Psoas muscle (tissue), 8 donors: ENCODE measurements around the gene CFAP46. TPM values are rescaled to one million over a fixed set of nuclear protein-coding genes. Genes with fewer than 3 reads are reported as not detected.
A peak's percentile ranks its signal among the peaks of the same experiment; 100 is the strongest.

ENCODE experiments used
- ATAC-seq, 4 donors: fragments of 200-7000 bp; cut with Tn5 transposase; one replicate each; pipeline ENCODE4 v1.9.1; 2020; ENCODE audit warnings: moderate library complexity in 3 of 4, mild to moderate bottlenecking in 2 of 4
- DNase-seq, 2 donors: peaks; one replicate each; pipeline ENCODE4 v3.0.0-alpha.2; 2020
- H3K27ac ChIP-seq: fragments of 200-600 bp; one replicate; pipeline ENCODE4 v1.8.0; 2022
- H3K27me3 ChIP-seq, 3 donors: fragments of 200-600 bp in 1 of 3; one replicate each; pipeline versions ENCODE4 v1.6.1 to v1.8.0; 2013 to 2022; ENCODE audit warnings: low read length in 2 of 3, mild to moderate bottlenecking in 2 of 3, moderate library complexity in 1 of 3; ENCODE audit not compliant: insufficient read depth in 3 of 3
- H3K36me3 ChIP-seq, 2 donors: fragments of 200-600 bp in 1 of 2; one replicate each; pipeline versions ENCODE4 v1.6.1 to v1.8.0; 2013 to 2022; ENCODE audit warnings: low read depth in 1 of 2, mild to moderate bottlenecking in 1 of 2, moderate library complexity in 1 of 2; ENCODE audit not compliant: insufficient read depth in 1 of 2
- H3K4me1 ChIP-seq: fragments of 200-600 bp; one replicate; pipeline ENCODE4 v1.8.0; 2022
- H3K4me3 ChIP-seq: fragments of 200-600 bp; one replicate; pipeline ENCODE4 v1.8.0; 2022; ENCODE audit warnings: mild to moderate bottlenecking
- H3K9me3 ChIP-seq: fragments of 200-600 bp; one replicate; pipeline ENCODE4 v1.8.0; 2022
- WGBS, 3 donors: extraction: QIAGEN DNeasy Blood & Tissue Kit; methylation state at CpG; one replicate each; pipeline versions ENCODE4 v1.1.6 to v1.1.7; 2013; 5-methylcytosine and 5-hydroxymethylcytosine counted together
- intact Hi-C, 2 donors: fragments of 100-400 bp; cut with DNase I; formaldehyde crosslinking; loops; one replicate each; pipeline versions ENCODE4 v1.11.0 to v1.14.2; 2022
- polyA plus RNA-seq, 3 donors: library from polyadenylated mRNA; stranded (reverse); fragments of 200-250 nt; gene quantifications; one replicate each; pipeline ENCODE4 v1.2.3, GENCODE V29; 2013
- total RNA-seq, 4 donors: library from RNA; stranded (reverse); fragmentation: NEBNext Ultra II Directional in 2 of 4; extraction: Animal tissue kit (Norgen Biotek cat#: 25700) in 2 of 4; gene quantifications; one replicate each; pipeline versions ENCODE4 v1.2.1 to v1.2.4, GENCODE V29; 2021 to 2023
- TF ChIP-seq, protein P1 (sequence below): fragments of 200-600 bp; IDR thresholded peaks from one replicate; pipeline ENCODE4 v1.8.0; 2022; ENCODE audit warnings: antibody characterized with exemption
- donor health status: healthy with polysubstance abuse.
- donor health status: DM: no; HTN: no; CAD: no; lungs with moderate emphysema.
- donor health status: Bipolar disorder and iron deficiency.
- donor health status: healthy.
- donor health status: DM: yes; HTN: yes; CAD: no.
- donor health status: DM: no; HTN: no; CAD: no.
- donor health status: DM: no; HTN: no; CAD: no.
- donor health status: DM: yes; HTN: yes; CAD: no.

Gene CFAP46
- total and polyA plus RNA-seq, 7 donors = 3.9 to 25.4 (median 13.8) TPM

- Histone ChIP-seq H3K4me1 (peaks cover 9% of the 10 kb centered on the region), H3K9me3 (no peaks in the 10 kb centered on the region), H3K4me3 (no peak overlapping the region), H3K27ac (no peak overlapping the region), H3K27me3 (peaks cover 0 to 87% (median 38%) of the 10 kb centered on the region in 3 donors), H3K36me3 (peaks cover 0 to 3% of the 10 kb centered on the region in 2 donors)
- intact Hi-C loops = loop anchor here in 1 of 2 donors (10.0 kb wide), 1 partner anchor 134 kb away; no protein-coding TSS in a partner anchor
- TF ChIP-seq, protein P1, sequence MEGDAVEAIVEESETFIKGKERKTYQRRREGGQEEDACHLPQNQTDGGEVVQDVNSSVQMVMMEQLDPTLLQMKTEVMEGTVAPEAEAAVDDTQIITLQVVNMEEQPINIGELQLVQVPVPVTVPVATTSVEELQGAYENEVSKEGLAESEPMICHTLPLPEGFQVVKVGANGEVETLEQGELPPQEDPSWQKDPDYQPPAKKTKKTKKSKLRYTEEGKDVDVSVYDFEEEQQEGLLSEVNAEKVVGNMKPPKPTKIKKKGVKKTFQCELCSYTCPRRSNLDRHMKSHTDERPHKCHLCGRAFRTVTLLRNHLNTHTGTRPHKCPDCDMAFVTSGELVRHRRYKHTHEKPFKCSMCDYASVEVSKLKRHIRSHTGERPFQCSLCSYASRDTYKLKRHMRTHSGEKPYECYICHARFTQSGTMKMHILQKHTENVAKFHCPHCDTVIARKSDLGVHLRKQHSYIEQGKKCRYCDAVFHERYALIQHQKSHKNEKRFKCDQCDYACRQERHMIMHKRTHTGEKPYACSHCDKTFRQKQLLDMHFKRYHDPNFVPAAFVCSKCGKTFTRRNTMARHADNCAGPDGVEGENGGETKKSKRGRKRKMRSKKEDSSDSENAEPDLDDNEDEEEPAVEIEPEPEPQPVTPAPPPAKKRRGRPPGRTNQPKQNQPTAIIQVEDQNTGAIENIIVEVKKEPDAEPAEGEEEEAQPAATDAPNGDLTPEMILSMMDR = no peak
- DNase-seq (no peak), ATAC-seq (peak in 3 of 4 donors; percentile 33 to 55 (median 41))
- WGBS, 3 donors = 1 to 2% (median 1%) methylated on average over 48 to 78 of the region's 79 CpGs
These were observed 154.1 kb downstream of the CFAP46 start for GRCh38 chr10:132788180-132788830.

- intact Hi-C loops = loop anchor here in 1 of 2 donors (10.0 kb wide), 1 partner anchor 133 kb away; no protein-coding TSS in a partner anchor
- TF ChIP-seq, protein P1 = no peak
- peak overlapping the region; percentile 34 for H3K4me3 ChIP-seq
These were observed 154.7 kb downstream of the CFAP46 start for GRCh38 chr10:132787495-132788179.

DNA sequence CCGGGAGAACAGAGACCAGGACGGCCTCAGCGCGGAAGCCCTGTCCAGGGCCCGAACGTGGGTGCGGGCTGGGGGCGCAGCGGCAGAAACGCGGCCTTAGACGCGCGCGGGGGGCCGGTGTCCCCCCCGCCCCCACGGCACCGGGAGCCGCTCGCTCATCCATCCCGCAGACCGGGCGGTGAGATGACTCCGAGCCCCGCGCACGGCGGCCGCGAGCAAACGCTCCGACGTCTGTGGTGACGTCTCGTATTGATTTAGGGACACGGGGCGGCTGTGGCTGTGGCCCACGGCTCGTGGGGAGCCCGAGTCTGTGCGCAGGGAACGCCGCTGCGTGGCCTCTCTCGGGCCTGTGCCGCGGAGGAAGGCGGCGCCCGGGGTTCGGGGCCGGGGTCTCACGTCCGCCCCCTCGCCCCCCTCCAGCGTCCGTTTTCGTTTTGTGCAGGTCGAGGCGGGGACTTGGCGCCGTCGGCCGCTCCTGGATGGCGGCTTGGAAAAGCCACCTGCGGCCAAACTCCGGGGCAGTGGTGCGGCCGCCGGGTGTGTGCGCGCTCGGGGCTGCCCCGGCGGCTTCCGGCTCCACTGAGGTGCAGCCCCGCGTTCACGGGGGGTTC, 155.4 kb downstream of the CFAP46 start:
- H3K9me3 ChIP-seq = no peaks in the 10 kb centered on the region
- H3K27ac ChIP-seq = no peak overlapping the region
- peaks cover 0 to 93% (median 37%) of the 10 kb centered on the region in 3 donors for H3K27me3 ChIP-seq
- H3K4me3 ChIP-seq = peak overlapping the region; percentile 34
- ATAC-seq = no peak
- peaks cover 0 to 17% of the 10 kb centered on the region in 2 donors for H3K36me3 ChIP-seq
- H3K4me1 ChIP-seq = peaks cover 9% of the 10 kb centered on the region
- DNase-seq = no peak
- WGBS, 3 donors = 1 to 2% (median 1%) methylated on average over 47 to 80 of the region's 80 CpGs
- TF ChIP-seq, protein P1 = no peak
- intact Hi-C loops = loop anchor here in 1 of 2 donors (10.0 kb wide), 1 partner anchor 132 kb away; no protein-coding TSS in a partner anchor

More at GRCh38 chr10:132787495-132788179, 154.7 kb downstream of the CFAP46 start:
- WGBS, 3 donors = 1 to 3% (median 2%) methylated on average over 38 to 80 of the region's 80 CpGs
- H3K4me1 ChIP-seq = peaks cover 9% of the 10 kb centered on the region
- peaks cover 0 to 88% (median 35%) of the 10 kb centered on the region in 3 donors for H3K27me3 ChIP-seq
- DNase-seq (no peak), ATAC-seq (no peak)
- no peaks in the 10 kb centered on the region for H3K9me3 ChIP-seq
- peaks cover 0 to 10% of the 10 kb centered on the region in 2 donors for H3K36me3 ChIP-seq
- no peak overlapping the region for H3K27ac ChIP-seq

DNA sequence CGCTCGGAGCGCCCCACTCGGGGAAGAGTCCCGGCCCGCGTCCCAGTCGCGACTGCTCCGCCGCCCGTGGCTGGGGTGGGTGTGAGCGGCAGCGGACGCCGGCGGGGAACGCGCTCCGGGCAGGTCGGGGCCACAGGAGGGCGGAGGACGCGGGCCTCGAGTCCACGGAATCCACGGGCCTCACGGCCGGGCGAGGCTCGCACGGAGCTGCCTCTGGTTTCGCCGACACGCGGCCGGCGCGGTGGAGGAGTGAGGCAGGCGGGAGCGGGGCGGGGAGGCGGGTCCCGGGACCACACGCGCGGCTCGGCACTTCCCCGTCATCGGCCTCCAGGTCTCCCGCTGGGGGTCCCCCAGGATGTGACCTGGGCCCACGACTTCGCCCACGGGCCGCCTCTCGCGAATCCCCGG, 155.9 kb downstream of the CFAP46 start:
- DNase-seq (no peak), ATAC-seq (no peak)
- Histone ChIP-seq H3K4me3 (peak overlapping the region; percentile 34), H3K27me3 (peaks cover 0 to 93% (median 37%) of the 10 kb centered on the region in 3 donors), H3K27ac (no peak overlapping the region), H3K9me3 (no peaks in the 10 kb centered on the region), H3K36me3 (peaks cover 0 to 20% of the 10 kb centered on the region in 2 donors), H3K4me1 (peaks cover 9% of the 10 kb centered on the region)
- intact Hi-C loops = loop anchor here in 1 of 2 donors (10.0 kb wide), 1 partner anchor 132 kb away; no protein-coding TSS in a partner anchor
- 3 to 4% (median 4%) methylated on average over 34 to 58 of the region's 58 CpGs for WGBS, 3 donors
- TF ChIP-seq, protein P1 = no peak
